ENCODE results near the gene ALDH3B1.

ALDH3B1 gene

DNA sequence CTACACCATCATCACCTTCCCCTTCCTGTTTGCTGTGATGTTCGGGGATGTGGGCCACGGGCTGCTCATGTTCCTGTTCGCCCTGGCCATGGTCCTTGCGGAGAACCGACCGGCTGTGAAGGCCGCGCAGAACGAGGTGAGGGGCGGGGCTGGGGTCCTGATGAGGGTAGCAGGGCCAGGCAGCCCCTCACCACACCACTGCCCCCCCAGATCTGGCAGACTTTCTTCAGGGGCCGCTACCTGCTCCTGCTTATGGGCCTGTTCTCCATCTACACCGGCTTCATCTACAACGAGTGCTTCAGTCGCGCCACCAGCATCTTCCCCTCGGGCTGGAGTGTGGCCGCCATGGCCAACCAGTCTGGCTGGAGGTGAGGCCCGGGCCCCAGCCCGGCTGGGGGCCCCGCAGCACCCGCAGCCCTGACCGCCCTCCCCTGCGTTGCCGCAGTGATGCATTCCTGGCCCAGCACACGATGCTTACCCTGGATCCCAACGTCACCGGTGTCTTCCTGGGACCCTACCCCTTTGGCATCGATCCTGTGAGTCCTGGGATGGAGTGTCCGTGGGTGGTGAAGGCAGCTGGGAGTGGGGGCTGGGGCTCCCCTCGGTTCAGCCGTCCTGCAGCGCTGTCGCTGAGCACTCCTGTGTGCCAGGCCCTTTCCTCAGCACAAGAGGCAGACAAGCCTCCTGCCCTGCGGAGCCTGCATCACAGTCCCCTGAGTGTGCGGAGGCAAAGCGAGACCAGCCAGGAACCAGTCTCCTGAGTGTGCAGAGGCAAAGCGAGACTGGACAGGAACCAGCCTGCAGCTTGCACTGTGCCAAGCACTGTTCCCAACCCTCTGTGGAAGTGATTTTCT, 37.5 kb downstream of the ALDH3B1 start:
- peak in 1 of 14 donors; percentile 14 for DNase-seq

DNA sequence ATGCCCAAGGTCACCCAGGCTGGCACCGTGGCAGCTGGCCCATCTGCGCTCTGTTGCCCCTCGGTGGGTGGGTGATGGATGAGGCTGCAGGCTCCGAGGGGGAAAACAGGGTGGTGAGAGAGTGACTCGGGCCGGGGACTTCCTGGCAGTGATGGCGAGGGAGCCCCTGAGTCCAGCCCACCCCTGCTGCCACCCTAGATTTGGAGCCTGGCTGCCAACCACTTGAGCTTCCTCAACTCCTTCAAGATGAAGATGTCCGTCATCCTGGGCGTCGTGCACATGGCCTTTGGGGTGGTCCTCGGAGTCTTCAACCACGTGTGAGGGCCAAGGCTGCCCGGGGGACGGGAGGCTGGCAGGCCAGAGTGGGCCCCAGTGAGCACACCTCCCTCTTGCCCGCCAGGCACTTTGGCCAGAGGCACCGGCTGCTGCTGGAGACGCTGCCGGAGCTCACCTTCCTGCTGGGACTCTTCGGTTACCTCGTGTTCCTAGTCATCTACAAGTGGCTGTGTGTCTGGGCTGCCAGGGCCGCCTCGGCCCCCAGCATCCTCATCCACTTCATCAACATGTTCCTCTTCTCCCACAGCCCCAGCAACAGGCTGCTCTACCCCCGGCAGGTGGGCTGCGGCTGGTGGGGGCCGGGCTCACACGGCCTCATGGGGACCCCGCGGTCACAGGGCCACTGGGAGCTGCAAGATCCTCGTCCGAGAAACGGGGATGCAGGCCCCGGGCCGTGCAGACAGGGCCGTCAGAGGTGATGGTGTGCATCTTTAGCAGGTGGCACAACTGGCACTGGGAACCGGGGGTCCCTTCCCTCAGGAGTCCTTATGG, 38.8 kb downstream of the ALDH3B1 start:
- DNase-seq, result no peak

DNA sequence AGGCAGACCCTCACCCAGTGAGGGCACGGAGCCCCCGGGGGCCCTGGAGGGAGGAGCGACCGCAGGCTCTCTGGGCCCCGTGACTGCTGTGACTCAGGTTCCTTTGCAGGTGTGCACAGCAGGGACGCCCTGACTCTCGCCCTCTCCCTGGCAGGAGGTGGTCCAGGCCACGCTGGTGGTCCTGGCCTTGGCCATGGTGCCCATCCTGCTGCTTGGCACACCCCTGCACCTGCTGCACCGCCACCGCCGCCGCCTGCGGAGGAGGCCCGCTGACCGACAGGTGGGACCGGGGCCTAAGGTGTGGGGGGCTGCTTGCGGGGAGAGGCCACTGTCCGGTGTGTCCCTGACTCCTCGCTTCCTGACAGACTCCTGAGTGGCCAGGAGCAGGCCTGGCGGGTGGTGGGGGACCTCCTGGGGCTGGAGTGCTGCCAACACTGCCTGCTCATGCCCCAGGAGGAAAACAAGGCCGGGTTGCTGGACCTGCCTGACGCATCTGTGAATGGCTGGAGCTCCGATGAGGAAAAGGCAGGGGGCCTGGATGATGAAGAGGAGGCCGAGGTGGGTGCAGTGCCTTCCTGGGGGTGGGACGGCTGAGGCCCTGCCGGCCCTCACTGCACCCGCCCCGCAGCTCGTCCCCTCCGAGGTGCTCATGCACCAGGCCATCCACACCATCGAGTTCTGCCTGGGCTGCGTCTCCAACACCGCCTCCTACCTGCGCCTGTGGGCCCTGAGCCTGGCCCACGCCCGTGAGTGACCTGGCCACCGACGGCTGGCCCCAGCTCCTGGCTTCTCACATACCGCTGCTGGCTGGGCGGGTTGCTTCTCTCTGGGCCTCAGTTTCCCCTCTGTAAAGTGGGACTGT, 39.6 kb downstream of the ALDH3B1 start:
- no peak for DNase-seq

DNA sequence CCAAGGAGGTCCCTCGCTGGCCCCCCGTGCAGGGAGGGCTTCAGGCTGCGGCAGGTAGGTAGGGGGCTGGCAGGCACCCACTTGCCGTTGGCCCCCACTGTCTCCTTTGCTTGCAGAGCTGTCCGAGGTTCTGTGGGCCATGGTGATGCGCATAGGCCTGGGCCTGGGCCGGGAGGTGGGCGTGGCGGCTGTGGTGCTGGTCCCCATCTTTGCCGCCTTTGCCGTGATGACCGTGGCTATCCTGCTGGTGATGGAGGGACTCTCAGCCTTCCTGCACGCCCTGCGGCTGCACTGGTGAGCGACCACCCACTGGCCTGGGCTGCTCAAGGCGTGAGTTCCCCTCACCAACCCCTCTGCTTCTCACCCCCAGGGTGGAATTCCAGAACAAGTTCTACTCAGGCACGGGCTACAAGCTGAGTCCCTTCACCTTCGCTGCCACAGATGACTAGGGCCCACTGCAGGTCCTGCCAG, 40.3 kb downstream of the ALDH3B1 start:
- no peak for DNase-seq

DNA sequence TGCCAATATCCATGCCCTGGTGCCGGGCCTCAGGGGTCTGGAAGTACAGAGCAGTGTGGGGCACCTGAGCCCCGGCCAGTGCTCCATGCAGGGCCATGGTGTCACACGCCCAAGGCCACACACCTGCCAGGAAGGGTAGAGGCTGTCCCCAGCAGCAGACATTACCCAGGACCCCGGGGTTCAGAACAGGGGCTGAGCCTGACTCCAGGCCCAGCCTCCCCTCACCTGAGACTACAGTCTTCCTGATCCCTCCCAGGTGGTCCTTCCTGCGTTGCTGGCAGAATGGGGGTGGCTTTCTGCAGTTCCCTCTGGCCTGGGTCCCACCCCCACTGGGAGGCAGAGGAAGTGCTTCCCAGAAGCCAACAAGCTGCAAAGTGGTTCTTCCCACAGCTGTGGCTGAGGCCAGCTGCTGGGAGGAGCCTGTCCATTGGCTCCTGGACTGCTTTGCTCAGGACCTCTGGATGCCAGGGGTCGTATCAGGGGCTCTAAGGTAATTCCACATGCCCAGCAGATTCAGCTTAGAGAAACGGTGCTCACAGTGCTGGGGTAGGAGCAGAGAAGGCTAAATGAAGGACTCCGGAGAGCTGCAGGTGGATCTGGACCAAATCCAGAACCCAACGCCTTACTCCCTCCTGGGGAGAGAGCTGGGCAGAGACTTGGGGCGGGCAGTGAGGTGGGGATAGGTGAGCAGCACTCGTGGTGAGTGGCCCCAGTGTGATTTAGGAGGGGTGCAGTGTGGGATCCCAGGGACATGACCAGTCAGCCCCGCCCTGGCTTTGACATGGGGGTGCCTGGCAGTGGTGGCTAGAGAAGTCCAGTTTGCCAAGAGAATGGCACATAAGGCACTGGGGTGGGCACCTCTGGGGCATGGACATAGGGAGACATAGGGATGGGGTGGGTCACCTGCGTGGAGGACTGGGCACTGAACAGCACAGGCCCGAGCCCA, 41.3 kb downstream of the ALDH3B1 start:
- DNase-seq, result no peak

DNA sequence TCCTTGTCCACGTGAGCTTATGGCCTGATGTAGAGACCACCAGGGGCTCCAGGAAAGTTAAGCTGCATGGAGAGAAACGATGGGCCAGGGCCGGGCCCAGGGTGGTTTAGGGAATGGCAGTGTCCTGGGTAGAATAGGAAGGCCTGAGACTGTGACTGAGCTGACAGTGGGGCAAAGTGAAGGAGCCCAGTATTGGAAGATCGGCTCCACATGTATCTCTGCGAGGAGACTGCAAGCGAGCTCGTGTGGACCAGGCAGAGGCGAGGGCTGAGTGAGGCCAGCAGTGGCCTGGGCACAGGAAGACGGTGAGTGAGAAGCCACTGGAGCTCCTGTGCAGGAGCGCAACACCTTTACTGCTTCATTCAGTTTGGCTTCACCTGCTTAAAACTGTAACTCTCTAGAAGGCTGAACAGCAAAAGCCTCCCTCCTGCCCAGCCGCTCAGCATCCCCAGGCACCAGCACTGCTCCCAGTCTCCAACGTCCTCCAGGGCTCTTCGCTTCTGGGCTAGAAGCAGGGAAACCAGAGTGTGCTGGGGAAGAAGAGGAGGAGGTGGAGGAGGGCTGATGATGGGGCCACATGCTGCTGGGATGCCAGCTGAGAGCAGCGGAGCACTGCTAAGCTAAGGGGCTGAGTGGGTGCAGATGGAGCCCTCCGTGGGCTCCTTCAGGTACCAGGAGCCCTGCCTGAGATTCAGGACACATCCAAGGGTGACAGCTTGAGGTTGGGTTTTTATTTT, 42.2 kb downstream of the ALDH3B1 start:
- no peak for DNase-seq

DNA sequence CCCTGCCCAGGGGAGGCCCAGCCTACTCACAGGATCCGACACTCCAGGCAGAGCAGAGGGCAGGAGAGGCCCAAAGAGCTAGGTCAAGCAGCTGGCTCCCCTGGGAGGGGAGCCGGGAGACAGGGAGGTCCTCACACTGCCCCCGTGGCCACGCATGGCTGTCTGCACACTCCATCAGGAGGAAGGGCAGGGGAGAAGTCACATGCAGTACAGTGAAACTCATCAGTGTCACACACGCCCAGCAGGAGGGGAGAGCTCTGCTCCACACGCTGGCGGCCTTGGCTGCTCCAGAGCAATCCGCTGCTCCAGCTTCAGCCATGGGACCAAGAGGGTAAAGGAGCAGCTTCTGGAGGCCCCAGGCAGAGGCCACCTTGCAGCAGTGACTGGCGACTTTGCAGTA, 43.0 kb downstream of the ALDH3B1 start:
- DNase-seq, result no peak

DNA sequence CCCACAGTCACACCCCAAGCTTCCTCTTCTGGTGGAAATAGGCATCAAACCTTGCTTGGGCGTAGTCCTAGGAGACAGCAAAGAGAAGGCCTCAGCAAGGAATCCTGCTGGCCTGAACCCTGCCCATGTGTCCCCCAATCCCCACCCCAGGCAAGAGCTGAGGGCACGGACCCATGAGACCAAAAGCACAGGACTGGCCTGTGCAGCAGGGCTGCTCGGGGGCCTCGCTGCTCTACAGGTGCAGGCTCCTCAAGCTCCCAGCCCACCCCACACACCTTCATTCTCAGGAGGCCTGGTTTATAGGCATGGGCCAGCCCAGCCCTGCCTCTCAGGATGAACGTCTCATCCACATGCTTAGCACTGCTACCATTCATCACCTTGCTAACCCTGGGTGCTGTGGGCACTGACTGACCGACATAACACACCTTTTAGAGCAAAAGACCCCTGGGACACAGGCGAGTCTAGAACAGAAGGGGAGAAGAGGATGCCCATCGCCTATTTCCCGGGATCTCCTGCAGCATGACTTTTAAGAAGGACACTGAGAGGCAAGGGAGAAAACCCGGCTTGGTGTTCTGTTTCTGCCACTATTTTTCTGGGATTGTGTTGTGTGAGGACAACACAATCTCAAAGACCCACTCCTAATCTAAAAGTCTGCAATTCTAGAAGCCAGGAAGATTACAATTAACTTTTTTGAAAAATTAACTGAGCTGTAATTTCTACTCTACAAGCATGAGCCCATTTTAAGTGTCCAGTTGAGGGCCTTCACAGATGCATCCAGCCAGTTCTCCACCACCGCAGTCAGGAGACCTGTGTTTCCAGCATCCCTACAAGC, 44.1 kb downstream of the ALDH3B1 start:
- no peak for DNase-seq

DNA sequence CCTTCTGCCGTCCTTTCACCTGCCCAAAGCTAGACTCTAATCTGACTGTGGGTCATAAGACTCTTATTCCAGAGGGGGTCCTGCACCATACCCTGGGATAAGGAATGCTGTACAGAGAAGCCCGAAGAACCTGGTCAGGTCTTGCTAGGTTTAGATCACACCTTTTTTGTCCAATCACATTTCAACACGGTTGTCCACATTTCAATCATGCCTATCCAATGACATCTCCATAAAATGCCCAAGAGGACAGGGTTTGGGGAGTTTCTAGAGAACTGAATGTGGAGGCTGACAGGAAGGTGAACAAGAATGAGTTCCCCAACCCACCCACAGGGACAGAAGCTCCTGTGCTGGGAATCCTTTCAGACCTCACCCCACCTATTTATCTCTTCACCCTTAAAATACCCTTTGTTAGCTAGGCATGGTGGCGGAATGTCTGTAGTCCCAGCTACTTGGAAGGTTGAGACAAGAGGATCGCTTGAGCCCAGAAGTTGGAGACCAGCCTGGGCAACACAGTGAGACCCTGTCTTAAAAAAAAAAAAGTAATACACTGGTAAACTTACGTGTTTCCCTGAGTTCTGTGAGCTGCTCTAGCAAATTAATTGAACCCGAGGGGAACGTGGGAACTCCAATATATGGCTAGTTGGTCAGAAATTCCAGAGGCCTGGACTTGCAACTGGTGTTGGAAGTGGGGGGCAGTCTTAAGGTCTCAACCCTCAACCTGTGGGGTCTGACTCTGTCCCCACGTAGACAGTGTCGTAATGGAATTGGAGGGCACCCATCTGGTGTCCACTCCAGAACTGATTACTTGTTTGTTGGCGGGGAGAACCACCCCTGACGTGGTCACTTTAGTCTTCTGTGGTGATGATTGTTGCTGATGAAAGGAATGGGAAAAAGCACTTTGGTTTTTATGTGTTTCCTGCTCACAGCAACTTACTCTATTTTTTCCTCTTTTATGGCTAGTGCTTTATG, 46.5 kb downstream of the ALDH3B1 start:
- no peak for DNase-seq

DNA sequence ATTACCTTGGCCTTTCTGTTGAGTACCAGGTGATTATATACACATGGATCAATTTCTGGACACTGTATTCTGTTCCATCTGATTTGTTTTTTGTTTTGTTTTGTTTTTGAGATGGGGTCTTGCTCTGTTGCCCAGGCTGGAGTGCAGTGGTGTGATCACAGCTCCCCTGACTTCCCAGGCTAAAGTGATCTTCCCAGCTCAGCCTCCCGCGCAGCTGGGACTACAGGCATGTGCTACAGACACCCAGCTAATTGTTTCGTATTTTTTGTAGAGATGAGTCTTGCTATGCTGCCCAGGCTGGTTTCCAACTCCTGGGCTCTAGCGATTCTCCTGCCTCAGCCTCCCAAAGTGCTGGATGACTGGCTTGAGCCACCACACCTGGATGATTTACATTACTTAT, 47.7 kb downstream of the ALDH3B1 start:
- no peak for DNase-seq

DNA sequence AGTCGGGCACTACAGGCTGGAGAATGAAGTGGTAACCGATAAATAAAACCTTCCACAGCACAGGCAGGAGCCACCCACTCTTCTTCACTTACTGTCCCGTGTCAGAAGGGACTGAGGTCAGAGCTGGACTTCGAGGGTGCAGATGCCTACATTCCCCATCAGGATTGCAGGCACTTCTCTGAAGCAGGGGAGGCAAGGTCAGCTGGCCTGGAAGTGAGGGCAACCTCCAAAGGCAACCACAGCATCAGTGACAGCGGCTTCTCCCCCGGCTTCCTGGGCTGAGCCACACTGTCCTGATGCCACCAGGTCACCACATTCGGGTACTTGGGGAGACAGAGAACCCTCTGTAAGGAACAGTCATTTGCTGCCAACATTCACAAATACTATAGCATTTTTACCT, 51.4 kb downstream of the ALDH3B1 start:
- DNase-seq, result no peak

DNA sequence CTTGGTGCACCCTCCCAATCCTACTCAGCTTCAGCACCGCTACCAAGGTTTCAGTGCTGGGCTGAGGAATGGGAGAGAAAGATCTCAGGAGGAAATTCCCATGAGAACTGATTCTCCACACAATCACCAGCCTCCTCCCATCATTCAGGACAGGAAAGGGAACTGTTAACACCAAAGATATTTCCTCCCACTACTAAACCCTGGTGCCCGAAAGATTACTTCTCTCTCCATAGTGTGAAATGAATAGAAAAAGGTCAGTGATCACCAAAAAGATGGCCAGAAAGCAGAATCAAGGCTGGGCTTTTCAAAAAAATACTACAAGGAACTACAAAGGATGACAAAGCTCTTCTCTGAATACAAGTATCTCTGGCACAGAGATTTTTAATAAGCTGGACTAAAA, 54.8 kb downstream of the ALDH3B1 start:
- DNase-seq, result no peak

DNA sequence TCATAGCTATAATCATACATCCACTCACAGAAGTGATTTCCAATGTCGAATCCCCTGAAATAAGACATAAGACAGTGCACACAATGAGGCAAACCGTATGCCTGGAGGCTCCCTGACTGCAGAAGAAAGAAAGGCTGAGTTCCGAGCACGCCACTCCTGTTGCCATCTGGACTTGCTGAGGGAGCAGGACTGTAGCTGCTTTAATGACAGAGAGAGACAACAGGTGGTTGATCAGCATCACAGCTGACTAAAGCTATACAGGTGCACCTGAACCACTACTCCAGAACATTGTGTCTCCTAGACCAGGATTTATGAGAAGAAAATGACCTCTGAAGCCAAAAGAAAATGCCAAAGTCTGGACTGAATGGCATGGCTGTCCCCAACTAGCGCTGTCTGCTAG, 55.7 kb downstream of the ALDH3B1 start:
- no peak for DNase-seq

DNA sequence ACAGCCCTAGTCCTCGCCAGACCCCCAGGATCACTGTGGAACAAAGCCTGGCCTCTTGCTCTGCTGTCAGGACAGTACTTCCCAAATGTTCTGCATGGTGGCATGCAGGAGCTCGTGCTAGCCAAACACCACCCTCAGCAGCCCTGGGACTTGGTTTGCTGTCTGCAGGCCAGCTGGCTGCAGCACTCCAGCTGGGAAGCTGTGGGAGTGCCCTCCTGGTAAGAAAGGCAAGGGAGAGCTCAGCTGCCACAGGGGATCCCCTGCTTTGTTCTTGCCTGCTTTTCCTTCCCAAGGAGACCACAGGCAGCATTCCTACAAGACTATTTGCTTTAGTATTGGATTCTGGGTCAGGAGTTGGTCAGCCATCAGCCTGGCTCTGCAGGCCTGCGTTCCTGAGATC, 56.6 kb downstream of the ALDH3B1 start:
- DNase-seq, result peak in 5 of 14 donors; percentile 20 to 28 (median 23)

DNA sequence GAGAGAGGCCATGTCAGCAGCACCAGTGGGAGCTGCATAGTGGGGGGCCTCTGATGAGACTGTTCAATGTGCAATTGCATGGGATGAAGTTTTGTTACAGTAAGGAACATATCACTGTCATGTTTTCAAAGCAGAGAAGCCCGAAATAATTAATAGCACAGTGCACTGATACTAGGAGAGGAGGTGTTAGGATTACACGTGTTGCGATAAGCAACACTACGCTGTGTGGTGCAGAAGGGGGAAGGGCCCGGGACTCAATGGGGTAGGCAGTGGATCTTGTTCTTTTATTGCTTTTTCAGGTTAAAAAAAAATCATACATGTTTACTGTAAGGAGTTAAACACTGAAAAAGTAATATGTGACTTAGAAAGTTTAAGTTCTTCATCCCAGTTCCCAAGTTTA, 57.9 kb downstream of the ALDH3B1 start:
- DNase-seq, result no peak

DNA sequence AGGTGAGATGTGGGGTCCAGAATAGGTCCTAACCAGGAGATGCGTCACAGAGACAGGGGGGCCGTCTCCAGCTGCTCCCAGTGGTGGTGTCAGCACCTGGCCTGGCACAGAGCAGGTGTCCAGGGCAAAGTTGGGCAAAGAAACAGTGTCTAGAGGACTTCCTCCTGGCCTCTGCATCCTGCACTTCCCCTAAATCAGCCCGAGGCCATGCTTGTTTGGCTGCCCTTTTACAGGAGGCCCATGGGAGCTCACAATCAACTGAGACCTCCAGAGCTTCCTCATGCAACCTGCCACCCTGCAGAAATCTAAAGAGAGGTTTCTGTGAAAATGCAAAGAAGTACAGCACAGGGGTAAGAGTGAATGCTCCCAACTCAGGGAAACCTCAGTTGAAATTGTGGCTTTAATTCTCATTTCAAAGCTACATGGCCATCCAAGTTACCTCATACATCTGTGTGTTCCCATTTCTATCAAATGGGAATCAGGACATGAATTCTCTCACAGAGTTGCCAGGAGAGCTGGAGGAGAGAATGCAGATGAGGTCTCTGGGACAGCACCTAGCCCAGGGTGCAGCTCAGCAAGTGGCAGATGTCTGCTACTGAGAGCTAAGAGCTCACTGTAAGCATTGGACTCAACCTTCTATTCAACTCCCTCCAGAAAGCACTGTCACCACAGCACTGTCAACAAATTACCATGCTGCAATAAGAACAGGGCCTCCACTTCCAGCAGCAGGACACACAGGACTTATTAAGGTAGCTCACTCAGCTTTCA, 61.3 kb downstream of the ALDH3B1 start:
- no peak for DNase-seq

DNA sequence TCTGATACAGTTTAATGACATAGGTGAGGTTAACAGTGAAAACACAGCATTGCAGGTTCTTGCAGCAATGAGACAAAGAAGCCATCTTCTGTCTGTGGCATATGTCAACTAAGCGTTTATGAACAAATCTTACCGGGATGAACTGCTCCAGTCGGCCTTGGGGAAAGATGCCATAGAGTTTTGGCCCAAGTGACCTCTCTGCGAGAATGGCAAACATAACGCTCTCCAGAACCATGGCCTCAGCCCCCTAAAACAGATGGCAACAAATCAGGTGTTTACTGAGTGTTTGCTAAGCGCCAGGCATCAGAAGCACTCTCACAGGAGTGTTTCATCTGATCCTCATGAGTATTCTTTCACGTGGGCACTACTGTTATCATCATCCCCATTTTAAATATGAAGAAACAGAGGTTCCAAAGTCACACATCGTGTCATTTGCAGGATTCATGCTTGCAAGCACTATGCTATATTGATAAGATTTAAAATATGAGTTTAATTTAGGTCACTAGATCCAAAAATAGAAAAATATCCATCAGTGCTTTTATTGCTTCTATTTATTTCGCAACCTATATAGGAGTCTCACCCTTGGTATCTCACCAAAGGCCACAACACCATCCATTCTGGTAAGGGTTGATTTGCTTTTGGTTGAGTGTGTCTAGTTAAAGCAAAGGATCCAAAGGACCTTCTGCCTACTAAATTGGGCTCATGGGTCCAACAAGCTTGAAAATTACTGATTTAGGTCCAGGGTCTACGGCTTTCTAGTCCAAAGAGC, 64.6 kb downstream of the ALDH3B1 start:
- no peak for DNase-seq
